22Rv1 (cell line): ENCODE data around the gene SNED1.

Experiments
- CTCF ChIP-seq: fragments of 450-650 bp; IDR thresholded peaks from 2 replicates; pipeline ENCODE4 v1.5.1; 2017; ENCODE audit warnings: mild to moderate bottlenecking
- ZFX ChIP-seq: fragments of 450-650 bp; IDR thresholded peaks from 2 replicates; pipeline ENCODE4 v1.6.1; 2017; ENCODE audit warnings: antibody characterized with exemption, borderline replicate concordance

DNA sequence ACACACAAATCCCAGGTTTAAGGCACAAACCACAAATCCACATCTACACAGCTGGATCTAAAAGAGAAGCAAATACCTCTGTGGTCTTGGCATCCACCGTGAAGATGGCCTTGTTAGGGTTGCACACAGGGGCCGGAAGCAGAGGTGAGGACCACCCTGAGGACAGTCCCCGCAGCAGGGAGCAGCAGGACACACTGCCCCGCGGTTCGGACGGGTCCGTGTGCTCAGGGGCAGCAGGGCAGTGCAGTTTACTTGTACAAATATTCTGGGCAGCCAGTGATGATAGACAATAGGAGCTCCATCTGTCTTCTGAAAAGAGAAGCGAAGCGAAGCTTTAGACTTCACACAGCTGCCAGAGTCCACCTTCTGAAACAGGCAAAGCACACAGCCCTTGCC, 142.0 kb downstream of the SNED1 start:
- TF ChIP-seq CTCF (no peak), ZFX (no peak)
